T47D (cell line): ENCODE results near the gene IFT81.
A peak's percentile ranks its signal among the peaks of the same experiment; 100 is the strongest.

ENCODE experiments used
- DNase-seq, 2 experiments: peaks; one replicate each; pipeline versions ENCODE4 v3.0.0 to v3.0.0-alpha.2; 2011 to 2012; ENCODE audit warnings: low read depth in 1 of 2, low spot score in 1 of 2
- JUND ChIP-seq: IDR thresholded peaks from 2 replicates; pipeline ENCODE4 v1.6.1; 2012; ENCODE audit warnings: low read depth
- in situ Hi-C: cut with HindIII; loops from 2 replicates; pipeline ENCODE4 v1.10.0; 2016; ENCODE audit warnings: low sequenced_read_pairs, low pct_unique_long_range_greater_than_20kb

IFT81 gene

GRCh38 chr12:110175201-110175600 is 51.0 kb downstream of the IFT81 start:
- in situ Hi-C loops, result no loop called here
- no peak for TF ChIP-seq JUND
- no peak for DNase-seq

DNA sequence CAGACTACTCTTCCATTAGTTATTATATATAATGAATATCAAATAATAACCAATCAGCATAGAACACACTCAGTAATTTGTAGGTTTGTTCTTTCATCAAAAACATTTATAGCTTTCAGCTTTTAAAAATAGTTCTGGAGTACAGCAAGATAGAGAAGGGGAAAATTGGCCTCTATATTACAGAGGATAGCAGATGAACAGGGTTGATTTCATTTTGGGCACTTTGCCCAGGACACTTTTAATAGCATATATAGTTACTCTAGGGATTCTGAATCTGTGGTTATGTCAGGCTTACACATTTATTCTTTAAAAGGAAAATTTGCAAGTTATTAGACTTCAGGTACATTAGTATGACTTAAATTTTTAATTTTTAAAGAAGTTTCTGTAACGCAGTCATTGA is 52.6 kb downstream of the IFT81 start:
- TF ChIP-seq JUND, result no peak
- in situ Hi-C loops, result no loop called here
- no peak for DNase-seq

DNA sequence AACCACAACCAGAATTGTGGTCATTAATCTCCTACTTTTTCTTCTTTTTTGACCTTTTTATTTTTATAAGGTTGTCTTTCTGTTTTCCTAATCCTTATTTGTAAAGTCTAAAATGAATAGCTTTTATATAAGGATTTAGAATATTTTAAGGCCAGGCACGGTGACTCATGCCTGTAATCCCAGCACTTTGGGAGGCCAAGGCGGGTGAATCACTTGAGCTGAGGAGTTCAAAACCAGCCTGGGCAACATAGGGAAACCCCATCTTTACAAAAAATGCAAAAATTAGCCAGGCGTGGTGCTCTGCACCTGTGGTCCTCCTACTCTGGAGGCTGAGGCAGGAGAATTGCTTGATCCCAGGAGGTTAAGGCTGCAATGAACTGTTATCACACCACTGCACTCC is 55.1 kb downstream of the IFT81 start:
- no peak for DNase-seq
- in situ Hi-C loops, result no loop called here
- no peak for TF ChIP-seq JUND

- in situ Hi-C loops, result no loop called here
- no peak for TF ChIP-seq JUND
- DNase-seq, result no peak
These were observed 56.4 kb downstream of the IFT81 start for GRCh38 chr12:110180591-110181005.

GRCh38 chr12:110182281-110182680 is 58.1 kb downstream of the IFT81 start:
- no peak for TF ChIP-seq JUND
- in situ Hi-C loops, result no loop called here
- DNase-seq, result no peak

GRCh38 chr12:110183386-110183785 is 59.2 kb downstream of the IFT81 start:
- DNase-seq, result no peak
- no peak for TF ChIP-seq JUND
- in situ Hi-C loops, result no loop called here

GRCh38 chr12:110185626-110186025 is 61.5 kb downstream of the IFT81 start:
- TF ChIP-seq JUND, result no peak
- in situ Hi-C loops, result no loop called here

GRCh38 chr12:110186059-110186458 is 61.9 kb downstream of the IFT81 start:
- DNase-seq, result no peak
- in situ Hi-C loops, result no loop called here
- no peak for TF ChIP-seq JUND

More at GRCh38 chr12:110185626-110186025, 61.5 kb downstream of the IFT81 start:
- DNase-seq, result no peak

GRCh38 chr12:110193196-110193595 is 69.0 kb downstream of the IFT81 start:
- in situ Hi-C loops, result no loop called here
- no peak for DNase-seq
- no peak for TF ChIP-seq JUND

- DNase-seq, result no peak
- TF ChIP-seq JUND, result no peak
- in situ Hi-C loops, result no loop called here
These were observed 72.8 kb downstream of the IFT81 start for GRCh38 chr12:110197003-110197402.

- DNase-seq, result no peak
- no peak for TF ChIP-seq JUND
- in situ Hi-C loops, result no loop called here
These were observed 74.2 kb downstream of the IFT81 start for GRCh38 chr12:110198386-110198785.

GRCh38 chr12:110199339-110200123 is 75.4 kb downstream of the IFT81 start:
- no peak for DNase-seq
- TF ChIP-seq JUND, result no peak
- in situ Hi-C loops, result no loop called here

DNA sequence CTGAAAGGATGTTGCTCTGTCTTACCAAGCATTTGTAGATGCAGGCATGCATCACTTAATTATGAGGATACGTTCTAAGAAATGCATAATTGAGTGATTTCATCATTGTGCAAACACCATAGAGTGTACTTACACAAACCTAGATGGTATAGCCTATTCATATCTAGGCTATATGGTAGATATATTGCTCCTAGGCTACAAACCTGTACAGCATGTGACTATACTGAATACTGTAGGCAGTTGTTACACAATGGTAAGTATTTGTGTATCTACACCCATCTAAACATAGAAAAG is 75.9 kb downstream of the IFT81 start:
- in situ Hi-C loops, result no loop called here
- peak in 1 of 2 experiments; percentile 23 for DNase-seq
- TF ChIP-seq JUND, result no peak

GRCh38 chr12:110201995-110202394 is 77.8 kb downstream of the IFT81 start:
- in situ Hi-C loops, result no loop called here
- TF ChIP-seq JUND, result no peak
- DNase-seq, result no peak
